SIG-M5 (cell line): ENCODE results near the gene ABI3BP.

Source experiments
- DNase-seq: peaks from one replicate; lab custom pipeline; 2025; lab: John Stamatoyannopoulos, UW

ABI3BP gene

GRCh38 chr3:100941041-100941440, 52.2 kb downstream of the ABI3BP start:
- DNase-seq = no peak

- no peak for DNase-seq
These were observed 56.3 kb downstream of the ABI3BP start for GRCh38 chr3:100936931-100937330.

DNA sequence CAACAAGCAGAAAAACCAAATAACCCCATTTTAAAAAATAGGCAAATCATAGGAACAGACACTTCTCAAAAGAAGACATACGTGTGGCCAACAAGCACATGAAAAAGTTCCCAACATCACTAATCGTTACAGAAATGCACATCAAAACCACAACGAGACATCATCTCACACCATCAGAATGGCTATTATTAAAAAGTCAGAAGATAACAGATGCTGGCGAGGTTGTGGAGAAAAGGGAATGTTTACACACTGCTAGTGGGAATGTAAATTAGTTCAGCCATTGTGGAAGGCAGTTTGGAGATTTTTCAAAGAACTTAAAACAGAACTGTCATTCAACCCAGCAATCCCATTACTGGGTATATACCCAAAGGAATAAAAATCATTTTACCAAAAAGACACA, 60.7 kb downstream of the ABI3BP start:
- no peak for DNase-seq

GRCh38 chr3:100928638-100929428, 64.4 kb downstream of the ABI3BP start:
- no peak for DNase-seq

DNA sequence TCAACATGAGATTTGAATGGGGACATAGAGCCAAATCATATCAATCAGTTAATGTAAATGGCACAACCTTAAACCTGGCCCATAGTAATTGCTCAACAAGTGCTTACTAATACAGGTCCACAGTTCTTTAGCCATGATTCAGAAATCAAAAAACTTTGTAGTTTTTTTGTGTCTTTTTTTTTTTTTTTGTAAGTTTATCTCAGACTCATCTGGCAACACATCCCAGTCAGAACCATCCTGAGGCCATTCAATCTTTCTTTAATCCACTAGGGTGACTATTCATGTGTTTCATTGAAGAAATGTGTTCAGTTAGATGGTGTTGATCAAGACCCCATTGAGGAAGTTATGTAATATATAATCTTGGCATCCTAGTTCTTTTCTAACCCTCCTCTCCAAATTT, 65.4 kb downstream of the ABI3BP start:
- no peak for DNase-seq

GRCh38 chr3:100915706-100916495, 77.3 kb downstream of the ABI3BP start:
- no peak for DNase-seq

GRCh38 chr3:100913870-100914648, 79.2 kb downstream of the ABI3BP start:
- no peak for DNase-seq

DNA sequence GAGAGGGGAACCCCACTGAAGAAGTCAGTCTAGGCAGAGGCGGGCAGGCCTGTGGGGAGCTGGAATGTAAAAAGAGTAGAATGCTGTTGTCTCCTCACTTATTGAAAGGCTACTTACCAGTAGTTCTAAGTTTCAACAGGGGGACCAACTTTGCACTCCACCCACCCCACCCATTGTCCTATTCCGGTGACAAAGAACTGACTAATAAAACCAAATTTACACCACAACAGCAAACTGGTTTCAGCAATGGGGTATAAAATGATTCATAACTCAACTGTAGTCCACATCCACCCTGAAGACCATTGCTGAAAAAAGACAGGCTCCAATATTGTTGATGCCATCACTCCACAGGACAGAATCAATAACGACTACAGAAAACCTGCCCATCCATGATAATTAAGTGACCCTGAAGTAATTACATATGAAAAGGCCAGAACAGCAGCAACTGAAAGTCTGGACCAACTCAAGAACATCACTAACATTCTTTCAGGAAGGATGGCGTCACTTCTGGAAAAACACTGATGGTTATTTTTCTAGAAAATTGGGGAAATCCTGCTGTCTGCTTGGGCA, 80.2 kb downstream of the ABI3BP start:
- DNase-seq = no peak

DNA sequence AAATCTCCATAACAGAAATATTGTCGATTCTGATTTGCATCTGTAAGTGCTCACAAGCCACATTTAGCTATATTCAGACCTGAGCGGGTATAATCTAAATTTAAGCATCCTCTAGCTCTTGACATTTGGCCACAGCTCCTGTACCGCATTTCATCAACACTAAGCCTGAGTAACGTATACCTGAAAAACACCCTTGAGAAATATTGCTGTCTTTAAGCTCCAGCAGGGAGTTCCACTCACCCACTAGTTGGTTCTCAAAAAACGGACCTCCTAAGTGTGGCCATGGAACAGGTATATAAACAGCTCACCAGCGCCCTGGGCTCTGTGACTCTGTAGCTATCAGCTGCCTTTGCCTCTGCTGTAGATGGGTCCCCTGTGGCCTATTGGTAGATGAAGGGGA, 80.7 kb downstream of the ABI3BP start:
- DNase-seq = no peak

- DNase-seq = no peak
These were observed 81.3 kb downstream of the ABI3BP start for GRCh38 chr3:100911956-100912355.

DNA sequence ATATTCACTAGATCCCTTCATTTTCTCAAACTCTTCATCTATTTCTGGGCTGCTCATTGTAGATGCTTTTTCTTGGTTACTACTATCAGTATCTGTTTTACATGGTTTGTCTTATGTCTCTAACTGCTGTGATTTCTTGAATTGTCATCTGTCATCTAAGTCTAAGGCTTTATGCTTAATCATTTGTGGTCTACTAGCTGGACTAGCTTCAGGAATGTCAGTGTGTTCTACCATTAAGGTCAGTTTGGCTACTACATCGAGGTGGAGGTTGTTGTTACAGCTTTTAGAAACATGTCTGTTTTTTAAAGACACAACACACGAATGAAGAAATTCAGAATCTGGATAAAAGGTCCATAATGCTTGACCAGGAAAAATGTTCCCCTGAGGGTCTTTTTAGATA, 82.2 kb downstream of the ABI3BP start:
- DNase-seq = no peak

- no peak for DNase-seq
These were observed 90.6 kb downstream of the ABI3BP start for GRCh38 chr3:100902572-100902971.

DNA sequence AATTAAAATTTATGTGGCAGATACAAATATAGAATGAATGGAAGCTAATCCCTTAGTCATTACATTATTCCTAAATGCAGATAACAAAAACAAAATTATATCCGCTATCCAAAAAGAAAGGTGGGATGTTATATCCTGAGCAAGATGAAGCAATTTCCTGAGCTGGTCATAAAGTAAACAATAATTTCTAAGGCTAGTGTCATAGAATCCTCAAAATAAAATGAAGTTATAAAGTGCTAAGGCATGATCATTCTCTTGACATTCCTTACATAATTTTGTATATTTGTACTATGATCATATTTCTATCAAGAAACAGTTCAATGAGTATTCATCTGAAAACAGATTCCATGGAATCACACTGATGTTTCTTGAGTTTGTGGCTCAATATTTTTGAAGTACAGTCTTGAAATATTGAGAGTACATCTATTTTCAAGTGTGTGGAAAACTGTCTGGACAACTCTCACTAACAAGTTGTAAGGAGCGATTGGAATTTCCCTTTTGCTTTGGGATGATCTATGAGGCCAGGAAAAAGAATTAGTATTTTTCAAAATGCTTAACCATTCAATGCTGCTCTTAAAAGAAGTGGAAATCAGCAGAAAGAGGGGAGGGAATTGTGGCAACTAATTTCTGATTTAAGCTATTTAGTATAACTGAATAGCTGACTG, 92.4 kb downstream of the ABI3BP start:
- DNase-seq = no peak

DNA sequence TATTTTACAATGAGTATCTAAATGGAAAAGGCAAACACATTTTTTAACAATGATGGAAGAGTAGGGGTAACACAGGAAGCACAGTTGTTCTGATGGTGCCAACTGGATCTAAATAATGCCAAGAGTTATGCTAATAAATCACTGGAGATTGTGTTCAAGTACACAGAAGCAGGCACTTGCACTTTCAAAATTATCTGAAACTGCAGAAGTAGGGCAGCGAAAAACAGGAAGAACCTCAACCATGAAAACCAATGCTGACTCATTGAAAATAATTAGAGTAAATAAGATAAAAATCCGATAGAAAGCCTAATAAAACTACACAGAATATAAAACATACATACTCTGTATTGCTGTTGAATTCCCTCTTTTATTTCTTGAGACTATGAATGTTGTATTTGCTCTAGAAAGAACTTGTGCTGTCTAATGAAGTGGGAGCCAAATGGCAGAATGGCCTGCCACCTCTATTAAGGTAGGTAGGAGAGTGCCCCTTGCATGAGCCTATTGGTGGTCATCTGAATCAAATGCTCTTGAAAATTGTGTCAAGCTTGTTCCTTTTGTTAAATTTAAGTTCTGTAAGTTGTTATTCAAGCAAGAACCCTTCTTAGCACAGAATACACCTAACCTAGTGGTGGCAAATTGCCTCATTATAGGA, 93.7 kb downstream of the ABI3BP start:
- DNase-seq = no peak

DNA sequence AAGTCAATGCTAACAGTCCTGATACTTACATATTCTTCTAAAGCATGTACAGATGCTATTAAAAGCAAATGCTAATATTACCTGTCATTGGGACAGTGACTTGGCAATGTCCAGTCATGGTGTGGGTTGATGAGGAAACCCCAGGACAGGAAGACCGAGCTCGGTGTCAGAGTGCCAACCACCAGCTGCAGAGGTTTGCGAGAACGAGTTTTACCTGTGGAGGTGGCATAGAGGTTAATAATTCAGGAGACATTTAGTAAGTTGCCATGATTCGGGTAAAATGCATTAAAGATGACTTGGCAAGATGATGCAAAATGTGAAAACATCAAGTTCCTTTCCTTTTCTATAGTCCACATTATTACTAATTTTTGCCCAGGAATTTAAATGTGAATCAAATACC, 94.5 kb downstream of the ABI3BP start:
- no peak for DNase-seq

GRCh38 chr3:100896994-100897393, 96.2 kb downstream of the ABI3BP start:
- DNase-seq = no peak

GRCh38 chr3:100893590-100893989, 99.6 kb downstream of the ABI3BP start:
- no peak for DNase-seq

DNA sequence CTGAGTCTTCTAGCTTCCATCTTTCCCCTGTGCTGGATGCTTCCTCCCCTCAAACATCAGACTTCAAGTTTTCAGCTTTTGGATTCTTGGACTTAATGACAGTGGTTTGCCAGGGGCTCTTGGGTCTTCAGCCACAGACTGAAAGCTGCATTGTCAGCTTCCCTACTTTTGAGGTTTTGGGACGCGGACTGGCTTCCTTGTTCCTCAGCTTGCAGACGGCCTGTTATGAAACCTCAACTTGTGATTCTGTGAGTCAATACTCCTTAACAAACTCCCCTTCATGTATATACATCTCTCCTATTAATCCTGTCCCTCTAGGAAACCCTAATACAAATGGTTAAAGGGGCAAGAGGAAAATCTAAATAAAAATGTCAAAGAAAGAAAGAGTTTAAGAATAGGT, 100.1 kb downstream of the ABI3BP start:
- DNase-seq = no peak

GRCh38 chr3:100891827-100892226, 101.4 kb downstream of the ABI3BP start:
- DNase-seq = no peak

- DNase-seq = no peak
These were observed 102.2 kb downstream of the ABI3BP start for GRCh38 chr3:100891033-100891432.

DNA sequence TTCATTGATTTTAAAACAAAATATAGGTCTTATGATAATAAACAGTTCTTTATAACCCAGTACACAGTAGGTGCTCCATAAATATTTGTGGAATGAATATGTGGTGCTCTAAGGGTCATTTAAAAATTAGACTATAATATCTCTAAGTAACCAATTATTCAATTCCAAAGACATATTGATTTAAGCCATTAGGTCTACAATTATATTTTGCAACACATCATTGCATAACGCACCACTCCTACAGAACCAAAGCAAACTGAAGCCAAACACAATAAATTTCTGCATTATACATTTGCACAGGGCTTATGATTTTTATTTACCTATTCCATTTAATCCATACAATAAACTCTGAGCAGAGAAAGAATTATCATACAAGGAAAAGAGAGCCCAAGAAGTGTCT, 104.3 kb downstream of the ABI3BP start:
- DNase-seq = no peak
